Mammary microvascular endothelial cell (primary cell): ENCODE measurements around the gene ETV2. TPM values are rescaled to one million over a fixed set of nuclear protein-coding genes. Genes with fewer than 3 reads are reported as not detected.

Source experiments
- total RNA-seq: library from RNA; depleted of rRNA; stranded (reverse); fragments of >200 nt; gene quantifications from 2 replicates; pipeline ENCODE4 v1.2.3, GENCODE V29; 2015

Gene ETV2, protein sequence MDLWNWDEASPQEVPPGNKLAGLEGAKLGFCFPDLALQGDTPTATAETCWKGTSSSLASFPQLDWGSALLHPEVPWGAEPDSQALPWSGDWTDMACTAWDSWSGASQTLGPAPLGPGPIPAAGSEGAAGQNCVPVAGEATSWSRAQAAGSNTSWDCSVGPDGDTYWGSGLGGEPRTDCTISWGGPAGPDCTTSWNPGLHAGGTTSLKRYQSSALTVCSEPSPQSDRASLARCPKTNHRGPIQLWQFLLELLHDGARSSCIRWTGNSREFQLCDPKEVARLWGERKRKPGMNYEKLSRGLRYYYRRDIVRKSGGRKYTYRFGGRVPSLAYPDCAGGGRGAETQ
- total RNA-seq = 0.30 and 0.87 TPM in 2 replicates

DNA sequence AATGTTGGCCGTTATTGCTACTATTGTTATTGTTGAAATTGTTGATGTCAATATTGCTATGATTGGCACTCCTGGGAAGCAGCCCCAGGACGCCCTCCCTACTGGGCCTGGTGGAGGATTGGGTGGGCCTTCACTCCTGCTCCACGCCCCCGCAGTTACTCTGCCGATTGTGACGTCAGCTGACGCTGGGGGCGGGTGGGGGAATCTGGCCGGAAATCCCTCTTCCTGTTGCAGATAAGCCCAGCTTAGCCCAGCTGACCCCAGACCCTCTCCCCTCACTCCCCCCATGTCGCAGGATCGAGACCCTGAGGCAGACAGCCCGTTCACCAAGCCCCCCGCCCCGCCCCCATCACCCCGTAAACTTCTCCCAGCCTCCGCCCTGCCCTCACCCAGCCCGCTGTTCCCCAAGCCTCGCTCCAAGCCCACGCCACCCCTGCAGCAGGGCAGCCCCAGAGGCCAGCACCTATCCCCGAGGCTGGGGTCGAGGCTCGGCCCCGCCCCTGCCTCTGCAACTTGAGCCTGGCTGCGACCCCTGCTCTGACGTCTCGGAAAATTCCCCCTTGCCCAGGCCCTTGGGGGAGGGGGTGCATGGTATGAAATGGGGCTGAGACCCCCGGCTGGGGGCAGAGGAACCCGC, at the start of gene ETV2:
TSS of gene ETV2 (plus strand) at position 231 of the 637 bp plus-strand sequence. CDS start 716 bp downstream, outside the sequence.

DNA sequence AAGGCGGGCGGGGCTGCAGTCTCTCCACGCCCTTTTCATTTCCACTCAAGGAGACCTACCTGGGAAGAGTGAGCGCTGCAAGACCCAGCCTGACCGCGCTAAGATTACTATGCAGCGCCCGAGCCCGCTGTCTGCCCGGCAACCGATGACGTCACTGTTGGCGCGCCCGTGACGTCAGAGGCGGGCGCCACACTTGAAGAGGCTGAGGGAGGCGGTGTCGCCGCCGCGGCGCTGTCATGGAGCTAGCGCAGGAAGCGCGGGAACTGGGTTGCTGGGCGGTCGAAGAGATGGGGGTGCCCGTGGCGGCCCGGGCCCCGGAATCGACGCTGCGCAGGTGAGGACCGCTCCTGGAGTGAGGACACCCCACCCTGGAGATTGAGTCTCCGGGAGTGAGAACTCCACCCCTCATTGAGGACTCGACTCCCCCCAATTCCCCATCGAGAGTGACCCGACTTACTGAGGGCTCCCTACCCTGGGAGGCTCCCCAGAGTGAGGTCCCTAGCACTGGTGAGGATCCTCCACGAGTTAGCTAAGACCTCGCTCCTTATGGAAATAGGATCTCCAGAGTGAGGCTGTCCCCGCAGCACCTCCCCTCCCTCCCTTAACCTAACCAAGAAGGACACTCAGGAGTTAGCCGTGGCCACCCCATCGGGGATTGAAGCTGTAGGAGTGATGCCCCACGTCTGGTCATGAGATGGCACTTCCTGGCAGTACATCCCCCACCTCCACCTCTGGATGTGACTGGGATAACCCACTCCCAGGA, 28.8 kb upstream of the ETV2 start, which contains the start of gene HAUS5:
TSS of gene HAUS5 (plus strand) at position 177 of the 763 bp plus-strand sequence. CDS start at position 237, 60 bp downstream.

DNA sequence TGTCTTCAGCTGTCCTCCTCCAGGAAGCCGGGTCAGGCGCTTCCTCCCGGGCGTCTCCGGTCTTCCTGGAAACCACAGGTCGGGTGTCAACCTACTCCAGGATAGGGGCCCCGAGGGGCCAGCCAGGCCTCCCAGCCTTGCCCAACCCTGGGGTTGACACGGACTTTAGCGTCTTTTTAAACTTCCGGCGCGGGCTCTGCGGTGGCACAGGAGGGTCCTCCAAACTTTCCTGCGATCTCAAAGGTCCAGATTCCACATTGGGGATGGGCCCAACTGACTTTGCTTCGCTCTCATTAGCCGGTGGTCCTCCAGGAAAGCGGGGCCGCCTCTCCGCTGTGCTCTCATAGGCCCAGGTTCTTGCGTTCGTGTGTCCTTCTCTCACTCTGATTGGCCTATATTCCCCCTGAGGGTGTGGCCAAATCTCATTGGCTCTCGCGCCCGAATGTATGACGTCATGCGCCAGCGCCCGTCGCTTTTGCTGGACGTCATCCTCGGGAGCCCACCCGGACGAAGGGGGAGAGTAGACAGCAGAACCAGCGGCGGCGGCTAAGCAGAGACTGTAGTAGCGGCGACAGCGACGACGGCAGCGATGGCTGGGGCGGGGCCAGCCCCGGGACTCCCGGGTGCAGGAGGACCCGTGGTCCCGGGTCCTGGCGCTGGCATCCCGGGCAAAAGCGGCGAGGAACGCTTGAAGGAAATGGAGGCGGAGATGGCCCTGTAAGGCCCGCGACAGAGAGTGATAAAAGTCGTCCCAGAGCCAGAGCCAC, 12.8 kb upstream of the ETV2 start, which contains the start of gene RBM42:
TSS of gene RBM42 (plus strand) at position 472 of the 767 bp plus-strand sequence. CDS start at position 590, 118 bp downstream.

DNA sequence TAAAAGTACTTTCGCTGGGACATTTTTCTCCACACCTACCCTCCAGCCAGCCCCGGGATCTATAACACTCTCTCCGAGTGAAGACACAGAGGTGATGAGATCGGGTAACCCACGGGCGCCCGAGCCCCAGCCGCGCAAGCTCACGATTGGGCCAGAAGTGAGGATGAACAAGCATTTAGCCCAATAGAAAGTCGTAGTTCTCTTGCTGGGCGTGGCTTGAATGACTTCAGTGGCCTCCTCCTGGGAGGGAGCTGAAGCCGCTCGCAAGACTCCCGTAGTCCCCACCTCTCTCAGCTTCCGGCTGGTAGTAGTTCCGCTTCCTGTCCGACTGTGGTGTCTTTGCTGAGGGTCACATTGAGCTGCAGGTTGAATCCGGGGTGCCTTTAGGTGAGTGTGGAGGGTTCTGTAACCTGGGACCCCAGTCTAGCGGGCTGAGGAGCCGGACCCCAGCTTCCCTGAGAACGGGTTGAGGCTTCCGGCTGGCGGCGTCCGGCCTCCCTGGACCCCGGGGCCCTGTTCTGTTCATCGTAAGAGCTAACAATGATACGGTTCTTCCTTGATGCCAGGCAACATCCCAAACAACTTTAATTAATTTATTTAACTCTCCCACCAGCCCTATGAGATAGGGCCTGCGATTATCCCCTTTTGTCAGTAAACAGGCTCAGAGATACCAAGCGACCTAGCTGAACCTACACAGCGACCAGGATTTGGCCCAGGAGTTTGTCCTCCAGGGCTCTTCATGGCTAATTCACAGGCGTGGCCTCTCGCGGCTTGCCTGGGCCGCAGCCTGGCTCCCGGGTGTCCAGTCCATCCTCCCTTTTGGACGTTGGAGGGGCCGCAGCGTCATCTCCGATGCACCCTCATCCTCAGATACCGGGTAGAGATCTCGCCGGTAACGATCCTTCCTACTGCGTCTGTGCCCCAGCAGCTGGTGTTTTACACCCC, 6.7 kb downstream of the ETV2 start, which contains the start of gene COX6B1:
TSS of gene COX6B1 (plus strand) at position 307 of the 945 bp plus-strand sequence. CDS start 2,921 bp downstream, outside the sequence.

DNA sequence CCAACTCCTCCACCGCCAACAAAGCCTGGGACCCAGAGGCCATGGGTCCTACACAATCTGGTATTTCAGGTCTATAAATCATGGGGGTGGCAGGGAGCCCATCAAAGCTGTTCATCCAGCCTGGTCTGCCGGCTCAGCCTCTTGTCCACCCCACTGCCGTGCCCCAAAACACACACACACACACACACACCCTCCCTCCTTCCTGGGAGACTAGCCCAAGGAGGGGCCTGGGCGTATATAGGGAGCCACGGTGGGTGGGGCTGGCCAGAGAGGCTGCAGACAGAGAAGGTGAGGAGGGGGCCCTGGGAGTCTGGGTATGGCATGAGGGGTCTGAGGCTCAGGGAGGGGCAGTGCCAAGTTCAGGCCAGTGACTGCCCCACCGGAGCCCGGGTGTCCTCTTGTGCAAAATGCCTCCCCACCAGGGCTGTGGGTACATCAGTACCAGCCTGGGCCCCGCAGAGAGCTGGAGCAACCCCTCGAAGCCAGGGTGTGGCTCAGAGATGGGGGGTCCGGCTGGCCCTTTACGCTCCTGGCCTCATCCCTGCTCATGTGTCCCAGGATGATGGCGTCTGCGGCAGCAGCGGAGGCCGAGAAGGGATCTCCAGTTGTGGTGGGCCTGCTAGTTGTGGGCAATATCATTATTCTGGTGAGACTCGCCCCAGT, 24.8 kb downstream of the ETV2 start, which contains the start of gene UPK1A:
TSS of gene UPK1A (plus strand) at position 267 of the 663 bp plus-strand sequence. CDS start at position 563, 296 bp downstream.

Other genes starting within 250 kb of the ETV2 start
- gene FFAR2, start 193.5 kb upstream of the ETV2 start, total RNA-seq = not detected in 2 replicates
- not detected in 2 replicates for gene KRTDAP, start 151.3 kb upstream of the ETV2 start, total RNA-seq
- not detected in 2 replicates for gene DMKN, start 128.1 kb upstream of the ETV2 start, total RNA-seq
- gene SBSN, start 113.4 kb upstream of the ETV2 start, total RNA-seq = not detected in 2 replicates
- gene GAPDHS, start 108.3 kb upstream of the ETV2 start, total RNA-seq = not detected in 2 replicates
- 97.0 and 97.3 TPM in 2 replicates for gene TMEM147, start 96.1 kb upstream of the ETV2 start, total RNA-seq
- not detected in 2 replicates for gene ATP4A, start 78.1 kb upstream of the ETV2 start, total RNA-seq
- gene PMIS2, start 55.6 kb upstream of the ETV2 start, total RNA-seq = not detected in 2 replicates
- gene HAUS5, start 29.0 kb upstream of the ETV2 start, total RNA-seq = 13.0 and 13.1 TPM in 2 replicates
- 93.7 and 102 TPM in 2 replicates for gene RBM42, start 12.7 kb upstream of the ETV2 start, total RNA-seq
- 571 and 586 TPM in 2 replicates for gene COX6B1, start 6.6 kb downstream of the ETV2 start, total RNA-seq
- gene UPK1A, start 24.8 kb downstream of the ETV2 start, total RNA-seq = not detected in 2 replicates
- not detected in 2 replicates for gene ZBTB32, start 62.8 kb downstream of the ETV2 start, total RNA-seq
- gene KMT2B, start 76.3 kb downstream of the ETV2 start, total RNA-seq = 8.9 and 10.5 TPM in 2 replicates
- 14.1 and 16.2 TPM in 2 replicates for gene IGFLR1, start 100.7 kb downstream of the ETV2 start, total RNA-seq
- 2.1 and 2.7 TPM in 2 replicates for gene U2AF1L4, start 103.7 kb downstream of the ETV2 start, total RNA-seq
- gene PSENEN, start 103.9 kb downstream of the ETV2 start, total RNA-seq = 17.9 and 32.1 TPM in 2 replicates
- gene LIN37, start 106.8 kb downstream of the ETV2 start, total RNA-seq = 8.8 and 12.2 TPM in 2 replicates
- 0.25 TPM in 1 of 2 replicates, not detected in the other for gene HSPB6, start 115.3 kb downstream of the ETV2 start, total RNA-seq
- gene PROSER3, start 116.4 kb downstream of the ETV2 start, total RNA-seq = 9.4 and 13.3 TPM in 2 replicates
- 2.1 and 2.6 TPM in 2 replicates for gene ARHGAP33, start 133.8 kb downstream of the ETV2 start, total RNA-seq
- gene PRODH2, start 171.1 kb downstream of the ETV2 start, total RNA-seq = not detected in 2 replicates
- not detected in 2 replicates for gene NPHS1, start 210.8 kb downstream of the ETV2 start, total RNA-seq
- not detected in 2 replicates for gene KIRREL2, start 215.2 kb downstream of the ETV2 start, total RNA-seq
- 3.9 and 7.4 TPM in 2 replicates for gene APLP1, start 226.8 kb downstream of the ETV2 start, total RNA-seq